K562 (cell line): ENCODE data around the gene FRK. TPM values are rescaled to one million over a fixed set of nuclear protein-coding genes. Genes with fewer than 3 reads are reported as not detected.

Experiments used
- ATAC-seq: fragments of 200-7000 bp; cut with Tn5 transposase; 3 replicates; pipeline ENCODE4 v1.9.1; 2020; ENCODE audit warnings: moderate library complexity
- BruUV-seq: library from RNA; stranded (reverse); fragments of 400-500 nt; replicated peaks from 2 replicates; lab custom pipeline; 2021; lab: Mats Ljungman, UMichigan
- CTCF ChIA-PET: fragments of 300-600 bp; formaldehyde crosslinking; extraction: SDS; loops from one replicate; lab custom pipeline; 2021; ENCODE audit warnings: low intra/inter-chr PET ratio; lab: Yijun Ruan, JAX
- POLR2A ChIA-PET: fragments of 300-600, 350-650 bp; sonication (Branson Sonifier 250); formaldehyde crosslinking; extraction: SDS; loops from one replicate; lab custom pipeline; 2021; ENCODE audit warnings: antibody characterized with exemption, inconsistent platforms; lab: Yijun Ruan, JAX
- DNase-seq, 4 experiments: peaks; one replicate each; pipeline versions ENCODE4 v3.0.0 to v3.0.0-alpha.2; 2011 to 2018; ENCODE audit warnings: low spot score in 3 of 4, mixed read lengths in 3 of 4; ENCODE audit errors: extremely low read depth in 1 of 4
- FAIRE-seq: peaks from 2 replicates; lab custom pipeline; 2011; peaks lifted over from hg19 to GRCh38; lab: Jason Lieb, UNC
- H2AFZ ChIP-seq: 2 replicates; pipeline ENCODE4 v1.6.0; 2011; ENCODE audit warnings: low read depth, low read length, control low read depth, inconsistent platforms
- H3K27ac ChIP-seq: fragments of 200-600 bp; 3 replicates; pipeline ENCODE4 v1.8.0; 2011; ENCODE audit warnings: low read depth, mild to moderate bottlenecking, control low read depth, inconsistent platforms, low read length, moderate library complexity, mixed read lengths; ENCODE audit errors: extremely low read depth
- H3K27me3 ChIP-seq, 2 experiments: fragments of 300-600 bp in 1 of 2; 2 replicates in 1 of 2; 3 replicates in 1 of 2; pipeline versions ENCODE4 v1.6.0 to v1.8.0; 2011; ENCODE audit warnings: inconsistent platforms in 2 of 2, low read length in 2 of 2, mild to moderate bottlenecking in 1 of 2, mixed read lengths in 1 of 2, moderate library complexity in 1 of 2; ENCODE audit not compliant: control insufficient read depth in 2 of 2, insufficient read depth in 2 of 2
- H3K36me3 ChIP-seq: fragments of 300-600 bp; 3 replicates; pipeline ENCODE4 v1.8.0; 2011; ENCODE audit warnings: mild to moderate bottlenecking, low read length, inconsistent platforms; ENCODE audit not compliant: control insufficient read depth, insufficient read depth
- H3K4me1 ChIP-seq, 2 experiments: fragments of 200-600 bp in 1 of 2; replicated peaks in 1 of 2; 2 replicates in 1 of 2; 3 replicates in 1 of 2; pipeline versions ENCODE4 v1.5.1 to v1.8.0; 2011; ENCODE audit warnings: inconsistent platforms in 2 of 2, low read length in 2 of 2, mild to moderate bottlenecking in 1 of 2, mixed read lengths in 1 of 2, moderate library complexity in 1 of 2; ENCODE audit not compliant: control insufficient read depth in 2 of 2, insufficient read depth in 2 of 2
- H3K4me2 ChIP-seq: 2 replicates; pipeline ENCODE4 v1.6.1; 2011; ENCODE audit warnings: low read length, control low read depth, inconsistent platforms, mixed read lengths; ENCODE audit not compliant: insufficient read depth
- H3K4me3 ChIP-seq: fragments of 200-600 bp; sonication (generic), shearing (Covaris generic); 2 replicates; pipeline ENCODE4 v1.5.1; 2016; ENCODE audit warnings: control low read depth, inconsistent platforms
- H3K79me2 ChIP-seq: fragments of 200-600 bp; 3 replicates; pipeline ENCODE4 v1.8.0; 2011; ENCODE audit warnings: low read length, inconsistent platforms; ENCODE audit not compliant: control insufficient read depth, insufficient read depth
- H3K9ac ChIP-seq, 2 experiments: 2 replicates each; pipeline versions ENCODE4 v1.6.0 to v1.6.1; 2011; ENCODE audit warnings: low read depth in 2 of 2, low read length in 2 of 2, control low read depth in 1 of 2, inconsistent platforms in 1 of 2, mild to moderate bottlenecking in 1 of 2, mixed read lengths in 1 of 2; ENCODE audit not compliant: insufficient read depth in 1 of 2
- H3K9me1 ChIP-seq: one replicate; pipeline ENCODE4 v1.6.0; 2011; ENCODE audit warnings: inconsistent platforms, mild to moderate bottlenecking, low read length, moderate library complexity; ENCODE audit not compliant: control insufficient read depth, insufficient read depth
- H3K9me3 ChIP-seq: replicated peaks from 2 replicates; pipeline ENCODE4 v1.5.1; 2011; ENCODE audit warnings: low read depth, low read length, inconsistent platforms; ENCODE audit not compliant: control insufficient read depth, insufficient read depth
- H4K20me1 ChIP-seq: replicated peaks from 2 replicates; pipeline ENCODE4 v1.6.1; 2011; ENCODE audit warnings: low read length, inconsistent platforms, mixed read lengths; ENCODE audit not compliant: control insufficient read depth, insufficient read depth
- CCNT2 ChIP-seq: IDR thresholded peaks from 2 replicates; pipeline ENCODE4 v1.6.1; 2011; ENCODE audit warnings: borderline replicate concordance, low read depth, mild to moderate bottlenecking, moderate library complexity, mixed read lengths, low read length; ENCODE audit not compliant: insufficient read length; ENCODE audit errors: extremely low read depth
- GATAD2B ChIP-seq: fragments of 450-650 bp; IDR thresholded peaks from 2 replicates; pipeline ENCODE4 v1.6.1; 2017; ENCODE audit warnings: mild to moderate bottlenecking, borderline replicate concordance
- KAT8 ChIP-seq: fragments of 450-650 bp; IDR thresholded peaks from 2 replicates; pipeline ENCODE4 v1.6.1; 2016; ENCODE audit warnings: low read depth, mild to moderate bottlenecking
- KDM4B ChIP-seq, 2 experiments: fragments of 450-650 bp in 1 of 2; sonication (generic) in 1 of 2; IDR thresholded peaks; 2 replicates each; pipeline ENCODE4 v1.6.1; 2016 to 2017; ENCODE audit warnings: borderline replicate concordance in 2 of 2, antibody characterized with exemption in 1 of 2, low read depth in 1 of 2, mild to moderate bottlenecking in 1 of 2
- MLX ChIP-seq, 2 experiments: fragments of 450-650 bp in 1 of 2; sonication (generic) in 1 of 2; formaldehyde crosslinking; conservative IDR thresholded peaks; 2 replicates each; pipeline versions ENCODE4 v1.4.0 to v1.8.1; 2020 to 2022; ENCODE audit warnings: mild to moderate bottlenecking in 1 of 2, missing genetic modification reagents in 1 of 2
- NR2C1 ChIP-seq, 2 experiments: fragments of 450-650 bp; IDR thresholded peaks; 2 replicates each; pipeline ENCODE4 v1.6.1; 2017; ENCODE audit warnings: mild to moderate bottlenecking in 2 of 2, antibody characterized with exemption in 1 of 2, inconsistent platforms in 1 of 2, missing compliant biosample characterization in 1 of 2, missing genetic modification characterization in 1 of 2
- NRF1 ChIP-seq, 2 experiments: fragments of 450-650 bp; IDR thresholded peaks in 1 of 2; conservative IDR thresholded peaks in 1 of 2; 2 replicates each; pipeline ENCODE4 v1.6.1; 2014; ENCODE audit warnings: mild to moderate bottlenecking in 2 of 2
- POLR2H ChIP-seq: IDR thresholded peaks from 2 replicates; pipeline ENCODE4 v1.6.1; 2016; ENCODE audit warnings: missing genetic modification characterization, low read depth, mild to moderate bottlenecking, control low read depth, missing compliant biosample characterization, moderate library complexity
- PTRF ChIP-seq: fragments of 450-650 bp; IDR thresholded peaks from 2 replicates; pipeline ENCODE4 v1.6.1; 2016; ENCODE audit warnings: mild to moderate bottlenecking, missing genetic modification characterization, missing compliant biosample characterization
- RBM39 ChIP-seq: fragments of 200-400 bp; formaldehyde crosslinking; optimal IDR thresholded peaks from 2 replicates; pipeline ENCODE3; 2018; ENCODE audit warnings: low read depth, low read length
- XRCC3 ChIP-seq: fragments of 450-650 bp; IDR thresholded peaks from 2 replicates; pipeline ENCODE4 v1.6.1; 2017; ENCODE audit warnings: mild to moderate bottlenecking, moderate library complexity
- ZBED1 ChIP-seq: IDR thresholded peaks from 2 replicates; pipeline ENCODE4 v1.6.1; 2014
- ZBTB2 ChIP-seq: fragments of 450-650 bp; IDR thresholded peaks from 2 replicates; pipeline ENCODE4 v1.6.1; 2016; ENCODE audit warnings: antibody characterized with exemption
- ZEB2 ChIP-seq: fragments of 450-650 bp; IDR thresholded peaks from 2 replicates; pipeline ENCODE4 v1.6.1; 2016
- ZNF121 ChIP-seq: sonication (generic); formaldehyde crosslinking; conservative IDR thresholded peaks from 2 replicates; pipeline ENCODE4 v1.8.0; 2022; ENCODE audit warnings: missing genetic modification reagents
- ZNF41 ChIP-seq: fragments of 250-450 bp; sonication (Bioruptor Pico); conservative IDR thresholded peaks from 2 replicates; pipeline ENCODE4 v1.4.0; 2020; ENCODE audit warnings: mild to moderate bottlenecking
- WGBS: fragments of 100-300 bp; shearing (Covaris generic); methylation state at CpG from one replicate; pipeline ENCODE4 v1.1.6; 2016; ENCODE audit warnings: low coverage, mixed read lengths; ENCODE audit not compliant: insufficient coverage; ENCODE audit errors: missing lambda C conversion rate; 5-methylcytosine and 5-hydroxymethylcytosine counted together
- in situ Hi-C: fragments of 300-500 bp; cut with MboI; formaldehyde crosslinking; loops from 4 replicates; pipeline ENCODE4 v1.15.0; 2018; ENCODE audit warnings: inconsistent platforms, mixed read lengths
- intact Hi-C: fragments of 100-400 bp; cut with micrococcal nuclease; formaldehyde crosslinking; loops from 2 replicates; pipeline ENCODE4 v1.14.2; 2022
- polyA plus RNA-seq, 8 experiments: library from polyadenylated mRNA; depleted of rRNA in 4 of 8; stranded (reverse) in 5 of 8; unstranded in 3 of 8; fragments of >200 nt; fragmentation: Nextera tagmentation in 2 of 8; fragmentation: Illumina TruSeq in 1 of 8; extraction: Ambion mirVana in 2 of 8; extraction: Trizol in 1 of 8; gene quantifications; 2 replicates each; pipeline versions ENCODE4 v1.2.1 to v1.2.3, GENCODE V29; 2011 to 2014; ENCODE audit warnings: inconsistent platforms in 1 of 8, missing spikeins in 1 of 8
- total RNA-seq, 7 experiments: library from RNA; depleted of rRNA in 6 of 7; stranded (reverse); fragments of >200 nt in 6 of 7; fragmentation: Illumina TruSeq in 2 of 7; extraction: Trizol in 2 of 7; gene quantifications; 2 replicates each; pipeline versions ENCODE4 v1.2.1 to v1.2.3, GENCODE V29; 2011 to 2021; ENCODE audit warnings: low replicate concordance in 1 of 7

FRK gene
- total and polyA plus RNA-seq, 9 of the 15 experiments (the other 6 are each of a cell fraction or from before 2014, with no cell fraction given) = 0.01 to 0.29 (median 0.09) TPM

- 40% methylated on average over 1 of the region's 1 CpG for WGBS
- CTCF ChIA-PET = no interaction called here
Measured at GRCh38 chr6:116070101-116070500, 9.4 kb upstream of the FRK start.

GRCh38 chr6:116066789-116067188 lies 6.1 kb upstream of the FRK start:
- ATAC-seq = no peak
- no peak overlapping the region for H2AFZ ChIP-seq
- TF ChIP-seq KAT8 (no peak), NR2C1 (IDR thresholded peaks at IDR 0.05) (no peak), NR2C1 (tag; IDR thresholded peaks at IDR 0.05) (no peak), ZBTB2 (no peak), MLX (CRISPR knock-in tag; conservative IDR thresholded peaks at IDR 0.05) (no peak), GATAD2B (no peak), CCNT2 (no peak), RBM39 (no peak), POLR2H (tag) (no peak), ZNF121 (CRISPR knock-in tag) (no peak), ZEB2 (no peak), PTRF (tag) (no peak), XRCC3 (no peak), NRF1 (conservative IDR thresholded peaks at IDR 0.05 in 1 of 2, IDR thresholded peaks at IDR 0.05 in 1 of 2) (no peak), ZBED1 (no peak), ZNF41 (CRISPR knock-in tag) (no peak)

More at GRCh38 chr6:116070101-116070500, 9.4 kb upstream of the FRK start:
- H3K4me1 ChIP-seq = no peaks in the 10 kb centered on the region
- POLR2A ChIA-PET = interaction anchor here (0.8 to 2.7 kb wide), 2 partner anchors 9 to 53 kb away, joined by 3 to 9 read pairs; partner anchors contain the start of gene FRK
- DNase-seq = no peak
- H3K36me3 ChIP-seq = no peaks in the 10 kb centered on the region
- ATAC-seq = no peak
- no peak overlapping the region for H3K27ac ChIP-seq
- H3K9ac ChIP-seq = no peak overlapping the region
- no peaks in the 10 kb centered on the region for H3K27me3 ChIP-seq
- in situ Hi-C loops = no loop called here
- no peak overlapping the region for H3K4me3 ChIP-seq
- BruUV-seq = no TSS peak
- intact Hi-C loops = no loop called here
- no peaks in the 10 kb centered on the region for H4K20me1 ChIP-seq
- no peaks in the 10 kb centered on the region for H3K9me3 ChIP-seq
- H2AFZ ChIP-seq = no peak overlapping the region
- no peak overlapping the region for H3K4me2 ChIP-seq
- no peaks in the 10 kb centered on the region for H3K9me1 ChIP-seq
- FAIRE-seq = no peak
- H3K79me2 ChIP-seq = no peaks in the 10 kb centered on the region
- TF ChIP-seq KDM4B (IDR thresholded peaks at IDR 0.05; ENCODE audit: borderline replicate concordance in 2 of 2, low read depth in 1 of 2) = no peak
- TF ChIP-seq, all 486 proteins: peak for 0

More at GRCh38 chr6:116066789-116067188, 6.1 kb upstream of the FRK start:
- BruUV-seq = no TSS peak
- no peak overlapping the region for H3K4me3 ChIP-seq
- FAIRE-seq (no peak), DNase-seq (no peak)
- ChIA-PET POLR2A (no interaction called here), CTCF (no interaction called here)
- H4K20me1 ChIP-seq = no peaks in the 10 kb centered on the region
- H3K4me1 ChIP-seq = no peaks in the 10 kb centered on the region
- no peaks in the 10 kb centered on the region for H3K27me3 ChIP-seq
- H3K9me3 ChIP-seq = no peaks in the 10 kb centered on the region
- H3K9ac ChIP-seq = no peak overlapping the region
- intact Hi-C loops = no loop called here
- H3K36me3 ChIP-seq = no peaks in the 10 kb centered on the region
- no peaks in the 10 kb centered on the region for H3K79me2 ChIP-seq
- no peak overlapping the region for H3K4me2 ChIP-seq
- no peak overlapping the region for H3K27ac ChIP-seq
- H3K9me1 ChIP-seq = no peaks in the 10 kb centered on the region
- WGBS = 3% methylated on average over 2 of the region's 2 CpGs
- in situ Hi-C loops = no loop called here
